ENCODE measurements around the gene BANP.

- TF ChIP-seq, protein P1, sequence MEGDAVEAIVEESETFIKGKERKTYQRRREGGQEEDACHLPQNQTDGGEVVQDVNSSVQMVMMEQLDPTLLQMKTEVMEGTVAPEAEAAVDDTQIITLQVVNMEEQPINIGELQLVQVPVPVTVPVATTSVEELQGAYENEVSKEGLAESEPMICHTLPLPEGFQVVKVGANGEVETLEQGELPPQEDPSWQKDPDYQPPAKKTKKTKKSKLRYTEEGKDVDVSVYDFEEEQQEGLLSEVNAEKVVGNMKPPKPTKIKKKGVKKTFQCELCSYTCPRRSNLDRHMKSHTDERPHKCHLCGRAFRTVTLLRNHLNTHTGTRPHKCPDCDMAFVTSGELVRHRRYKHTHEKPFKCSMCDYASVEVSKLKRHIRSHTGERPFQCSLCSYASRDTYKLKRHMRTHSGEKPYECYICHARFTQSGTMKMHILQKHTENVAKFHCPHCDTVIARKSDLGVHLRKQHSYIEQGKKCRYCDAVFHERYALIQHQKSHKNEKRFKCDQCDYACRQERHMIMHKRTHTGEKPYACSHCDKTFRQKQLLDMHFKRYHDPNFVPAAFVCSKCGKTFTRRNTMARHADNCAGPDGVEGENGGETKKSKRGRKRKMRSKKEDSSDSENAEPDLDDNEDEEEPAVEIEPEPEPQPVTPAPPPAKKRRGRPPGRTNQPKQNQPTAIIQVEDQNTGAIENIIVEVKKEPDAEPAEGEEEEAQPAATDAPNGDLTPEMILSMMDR (conservative IDR thresholded peaks at IDR 0.05 in 1 of 2, IDR thresholded peaks at IDR 0.05 in 1 of 2; ENCODE audit: low read depth in 1 of 2, low read length in 2 of 2) = no peak
- TF ChIP-seq EZH2 (IDR thresholded peaks at IDR 0.05; ENCODE audit: low read length, missing control alignments) = no peak
These were observed 106.9 kb downstream of the BANP start for GRCh38 chr16:88058136-88058535.

Measured in fibroblast of lung (primary cell).